Activated CD4-positive, alpha-beta T cell treated with anti-CD3 and anti-CD28 coated beads, Interleukin-2, amount 50 U/mL, for 4 hours (primary cell): Measurements from ENCODE around the gene SAA1.
"Not testable (repeated sequence)": the region's sequence is repeated elsewhere in the genome, so short reads cannot be mapped to it uniquely, and the experiment has no call there.

Source experiments
- DNase-seq, 2 experiments: peaks; one replicate each; pipeline ENCODE4 v3.0.0-alpha.2; 2020

The SAA1 gene

DNA sequence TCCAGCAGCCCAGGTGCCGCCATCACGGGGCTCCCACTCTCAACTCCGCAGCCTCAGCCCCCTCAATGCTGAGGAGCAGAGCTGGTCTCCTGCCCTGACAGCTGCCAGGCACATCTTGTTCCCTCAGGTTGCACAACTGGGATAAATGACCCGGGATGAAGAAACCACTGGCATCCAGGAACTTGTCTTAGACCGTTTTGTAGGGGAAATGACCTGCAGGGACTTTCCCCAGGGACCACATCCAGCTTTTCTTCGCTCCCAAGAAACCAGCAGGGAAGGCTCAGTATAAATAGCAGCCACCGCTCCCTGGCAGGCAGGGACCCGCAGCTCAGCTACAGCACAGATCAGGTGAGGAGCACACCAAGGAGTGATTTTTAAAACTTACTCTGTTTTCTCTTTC, at the start of gene SAA1:
TSS of gene SAA1 (plus strand) at position 316 of the 400 bp plus-strand sequence. CDS start 624 bp downstream, outside the sequence.
- no peak for DNase-seq

DNA sequence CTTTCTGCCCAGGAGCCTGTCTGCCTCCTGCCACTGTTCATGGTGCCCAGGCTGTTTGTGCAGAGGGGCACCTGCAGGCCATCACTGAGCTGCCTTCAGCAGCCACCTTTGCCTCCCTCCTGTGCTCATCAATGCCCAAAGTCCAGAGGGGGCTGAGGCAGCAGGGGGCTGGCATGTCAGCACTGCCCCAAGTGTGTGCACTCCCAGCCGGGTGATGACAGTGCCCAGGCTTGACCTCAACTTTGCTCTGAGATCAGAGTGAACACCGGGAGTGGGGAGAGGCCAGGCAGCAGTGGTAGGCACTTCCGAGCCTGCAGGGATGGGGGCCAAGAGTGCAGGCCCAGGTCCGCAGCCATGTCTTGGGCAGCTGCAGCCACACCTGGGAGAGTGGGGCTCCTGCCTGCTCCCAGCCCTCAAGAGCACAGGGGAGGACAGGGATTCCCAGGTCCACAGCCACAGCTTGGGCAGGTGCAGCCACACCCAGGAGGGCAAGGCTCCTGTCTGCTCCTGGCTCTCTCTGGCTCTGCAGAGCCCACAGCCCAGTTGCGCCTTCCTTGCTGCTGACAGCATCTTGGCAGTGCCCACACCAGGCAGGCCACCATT, 44.7 kb upstream of the SAA1 start:
- DNase-seq: no peak

DNA sequence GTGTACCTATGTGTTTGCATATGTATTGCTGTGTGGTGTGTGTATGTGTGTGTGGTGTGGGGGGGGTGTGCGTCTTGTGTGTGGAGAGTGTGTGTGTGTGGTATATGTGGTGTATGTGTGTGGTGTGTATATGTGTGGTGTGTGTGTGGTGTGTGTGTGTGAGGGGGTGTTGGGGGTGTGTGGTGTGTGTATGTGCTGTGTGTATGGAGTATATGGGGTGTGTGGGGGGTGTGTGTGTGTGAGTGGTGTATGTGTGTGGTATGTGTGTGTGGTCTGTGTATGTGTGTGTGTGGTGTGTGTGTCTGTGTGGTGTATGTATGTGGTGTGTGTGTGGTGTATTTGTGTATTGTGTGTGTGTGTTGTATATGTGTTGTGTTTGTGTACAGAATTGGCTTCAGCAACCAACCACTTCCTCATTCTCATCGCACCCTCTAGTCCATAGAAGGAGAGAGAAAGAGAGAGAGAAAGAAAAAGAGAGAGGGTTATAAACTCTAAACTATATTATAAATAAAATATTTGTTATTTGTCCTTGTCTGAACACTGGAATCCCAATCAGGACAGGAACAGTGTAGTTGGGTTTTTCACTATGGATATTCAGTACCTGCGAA, 43.1 kb upstream of the SAA1 start:
- no peak for DNase-seq

DNA sequence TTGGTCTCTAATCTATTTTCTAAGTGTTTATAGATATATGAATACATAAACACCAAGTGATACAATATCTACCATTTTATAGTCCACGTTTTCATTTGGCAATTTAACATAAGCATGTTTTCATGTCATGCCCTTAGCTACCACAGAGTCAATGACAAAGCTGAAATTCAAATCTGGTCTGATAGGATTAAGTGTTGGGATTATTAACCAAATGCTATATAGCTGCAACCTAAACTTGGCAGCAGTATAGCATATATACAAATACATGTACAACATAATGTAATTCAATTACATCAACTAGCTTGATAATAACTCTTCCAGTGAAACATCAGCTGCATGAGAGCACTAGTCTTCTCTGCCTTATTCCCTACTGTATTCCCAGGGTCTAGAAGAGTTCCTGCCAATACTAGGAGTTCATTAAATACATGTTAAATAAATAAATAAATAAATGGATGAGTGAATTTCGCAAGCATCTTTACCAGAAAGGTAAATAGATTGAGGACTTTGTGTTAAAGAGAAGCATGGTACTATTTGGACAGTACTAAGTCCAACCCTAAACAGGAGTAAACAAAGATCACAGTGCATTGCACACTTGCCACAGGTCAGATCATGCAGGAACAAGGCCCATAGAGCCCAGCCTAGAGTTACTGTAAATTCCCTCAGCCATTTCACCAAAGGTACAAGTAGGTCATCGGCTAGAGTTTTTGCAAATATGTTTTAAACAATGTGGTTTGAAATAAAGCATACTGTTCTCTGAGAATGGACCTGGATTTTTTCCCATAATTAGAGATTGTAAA, 42.3 kb upstream of the SAA1 start:
- no peak for DNase-seq

DNA sequence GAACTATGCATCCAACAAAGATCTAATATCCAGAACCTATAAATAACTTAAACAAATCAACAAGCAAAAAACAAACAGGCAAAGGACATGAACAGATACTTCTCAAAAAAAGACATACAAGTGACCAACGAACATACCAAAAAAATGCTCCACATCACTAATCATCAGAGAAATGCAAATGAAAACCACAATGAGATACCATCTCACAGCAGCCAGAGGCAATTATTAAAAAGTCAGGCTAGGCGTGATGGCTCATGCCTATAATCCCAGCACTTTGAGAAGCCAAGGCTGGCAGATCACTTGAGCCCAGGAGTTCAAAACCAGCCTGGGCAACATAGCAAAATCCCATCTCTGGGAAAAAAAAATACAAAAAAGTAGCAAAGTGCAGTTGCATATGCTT, 40.2 kb upstream of the SAA1 start:
- DNase-seq: no peak

DNA sequence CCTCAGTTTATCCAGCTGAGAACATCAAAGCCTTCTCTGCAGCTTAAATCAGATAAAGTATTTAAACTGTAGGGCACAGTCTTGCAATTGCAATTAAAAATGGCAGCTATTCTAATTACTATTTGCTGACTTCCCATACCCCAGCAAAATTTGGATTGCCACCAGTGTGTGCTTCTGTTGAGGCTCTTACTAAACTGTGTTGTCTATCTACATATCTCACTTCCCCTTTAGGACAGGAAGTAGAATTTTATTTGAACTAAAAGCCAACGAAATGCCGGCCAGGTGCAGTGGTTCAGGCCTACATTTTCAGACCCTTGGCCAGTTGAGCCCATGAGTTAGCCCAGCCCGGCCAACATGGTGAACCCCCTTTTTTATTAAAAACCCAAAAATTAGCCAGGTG, 36.6 kb upstream of the SAA1 start:
- DNase-seq: no peak

DNA sequence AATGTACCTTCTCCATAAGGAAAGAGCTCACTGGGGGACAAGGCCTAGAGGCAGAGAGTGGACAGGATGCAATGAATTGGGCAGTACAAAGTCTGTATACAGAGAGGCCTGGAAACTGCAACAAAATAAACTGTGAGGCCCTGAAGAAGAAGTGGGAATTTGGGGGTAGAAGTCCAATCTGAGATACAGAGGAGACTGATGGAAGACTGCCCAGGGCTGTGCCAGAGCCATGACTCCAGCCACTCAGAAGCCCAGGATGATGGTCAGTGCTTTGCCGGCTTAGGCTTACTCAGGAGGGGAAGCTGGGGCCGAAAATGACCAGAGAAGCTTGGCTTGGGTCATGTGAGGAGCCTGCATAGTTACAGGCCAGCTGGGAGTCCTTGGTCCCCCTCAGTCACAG, 35.2 kb upstream of the SAA1 start:
- no peak for DNase-seq

DNA sequence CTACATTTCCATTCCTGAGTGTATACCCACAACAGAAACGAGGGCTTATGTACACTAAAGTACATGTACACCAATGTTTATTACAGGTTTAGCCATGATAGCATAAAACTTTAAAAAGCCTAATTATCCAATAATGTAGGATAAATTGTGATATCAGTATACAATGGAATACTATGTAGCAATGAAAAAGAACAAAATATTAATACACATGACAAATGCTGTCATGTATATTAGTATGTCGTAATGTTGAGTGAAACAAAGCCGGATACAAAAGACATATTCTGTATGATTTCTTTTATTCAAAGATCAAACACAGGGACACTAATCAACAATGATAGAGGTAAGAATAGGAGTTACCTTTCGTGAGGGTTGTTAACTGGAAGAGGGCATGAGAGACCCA, 32.2 kb upstream of the SAA1 start:
- no peak for DNase-seq

DNA sequence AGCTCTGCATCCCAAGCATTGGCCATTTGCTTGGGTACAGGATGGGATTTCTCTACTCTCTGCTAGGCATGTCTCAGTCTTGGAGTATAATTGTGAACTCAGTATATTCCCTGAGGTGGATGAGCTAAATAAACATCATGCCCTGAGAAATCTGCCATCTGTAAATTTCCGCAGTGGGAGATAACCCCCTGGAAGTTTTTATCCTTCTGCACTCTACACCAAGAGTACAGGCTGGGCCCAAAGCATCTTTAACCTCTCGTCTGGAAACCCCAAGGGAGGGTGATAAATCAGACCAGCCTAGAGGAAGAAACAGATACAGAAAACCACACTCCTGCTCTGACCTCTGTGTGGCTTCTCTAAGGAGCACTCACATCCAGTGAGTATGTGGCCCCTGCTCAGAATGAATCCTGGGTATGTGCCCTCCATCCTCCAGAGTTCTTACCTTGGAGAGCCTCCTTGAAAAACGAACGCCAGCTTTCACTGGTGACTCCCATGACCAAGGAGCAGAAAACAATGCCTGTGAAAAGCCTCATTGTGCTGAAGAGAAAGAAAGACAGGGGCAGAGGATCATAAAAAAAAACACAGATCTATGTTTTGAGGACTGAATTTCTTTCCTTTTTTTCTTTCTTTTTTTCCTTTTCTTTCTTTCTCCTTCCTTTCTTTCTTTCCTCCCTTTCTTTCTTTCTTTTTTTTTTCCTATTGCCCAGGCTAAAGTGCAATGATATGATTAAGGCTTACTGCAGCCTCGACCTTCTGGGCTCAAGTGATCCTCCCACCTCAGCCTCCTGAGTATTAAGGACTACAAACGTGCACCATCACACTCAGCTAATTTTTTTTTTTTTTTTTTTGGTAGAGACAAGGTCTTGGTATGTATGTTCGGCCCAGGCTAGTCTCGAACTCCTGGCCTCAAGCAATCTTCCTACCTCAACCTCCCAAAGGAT, 30.4 kb upstream of the SAA1 start:
- no peak for DNase-seq

DNA sequence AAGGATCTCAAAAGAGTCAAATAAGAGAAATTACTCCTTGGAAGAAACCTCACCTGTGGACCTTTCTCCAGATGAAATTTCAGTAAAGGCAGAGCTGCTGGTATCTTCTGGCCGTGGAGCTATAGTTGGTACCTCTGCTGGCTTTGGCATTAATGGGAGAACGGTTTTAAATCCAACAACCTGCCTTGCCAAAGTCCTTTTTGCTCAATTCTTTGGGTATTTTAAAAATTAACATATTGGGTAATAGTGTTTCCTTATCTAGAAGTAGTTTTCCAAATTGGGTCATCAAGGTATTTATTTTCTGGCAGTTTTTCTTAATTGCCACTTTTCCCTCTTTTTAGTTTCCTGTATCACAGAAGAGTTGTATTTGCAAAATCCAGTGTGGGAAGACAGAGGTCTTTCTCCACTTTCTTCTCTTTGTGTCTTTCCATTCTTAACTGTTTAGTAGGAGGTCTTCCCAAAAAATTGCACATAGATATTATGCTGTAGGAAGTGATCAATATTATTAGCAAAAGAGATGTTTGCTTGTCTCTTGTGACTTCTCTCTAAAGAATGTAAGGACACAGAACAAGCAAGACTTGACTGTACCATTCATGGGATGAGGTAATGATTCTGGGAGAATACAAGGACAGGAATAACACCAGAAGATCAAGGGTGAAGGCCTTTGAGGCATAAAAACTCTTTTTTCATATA, 29.3 kb upstream of the SAA1 start, which contains the start of gene SAA4:
TSS of gene SAA4 (minus strand) at position 139 of the 693 bp plus-strand sequence. CDS start 876 bp downstream, outside the sequence.
- no peak for DNase-seq

DNA sequence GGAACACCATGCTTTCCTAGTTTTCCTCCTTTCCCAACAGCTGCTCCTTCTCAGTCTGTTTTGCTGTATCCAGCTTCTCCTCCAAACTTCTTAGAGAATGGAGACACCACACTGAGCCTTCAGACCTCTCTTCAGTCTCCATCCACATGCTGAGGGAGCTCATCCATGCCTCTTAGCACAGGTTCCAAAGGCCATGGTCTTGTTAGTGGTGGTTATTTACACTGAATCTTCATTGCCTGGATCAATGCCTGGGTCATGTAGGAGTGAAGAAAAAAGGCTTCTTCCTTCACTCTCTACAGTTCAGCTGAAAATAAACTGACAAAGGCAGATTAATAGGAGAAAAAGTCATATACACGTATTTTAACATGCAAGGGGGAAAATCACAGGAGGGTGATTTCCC, 26.4 kb upstream of the SAA1 start:
- DNase-seq: no peak

DNA sequence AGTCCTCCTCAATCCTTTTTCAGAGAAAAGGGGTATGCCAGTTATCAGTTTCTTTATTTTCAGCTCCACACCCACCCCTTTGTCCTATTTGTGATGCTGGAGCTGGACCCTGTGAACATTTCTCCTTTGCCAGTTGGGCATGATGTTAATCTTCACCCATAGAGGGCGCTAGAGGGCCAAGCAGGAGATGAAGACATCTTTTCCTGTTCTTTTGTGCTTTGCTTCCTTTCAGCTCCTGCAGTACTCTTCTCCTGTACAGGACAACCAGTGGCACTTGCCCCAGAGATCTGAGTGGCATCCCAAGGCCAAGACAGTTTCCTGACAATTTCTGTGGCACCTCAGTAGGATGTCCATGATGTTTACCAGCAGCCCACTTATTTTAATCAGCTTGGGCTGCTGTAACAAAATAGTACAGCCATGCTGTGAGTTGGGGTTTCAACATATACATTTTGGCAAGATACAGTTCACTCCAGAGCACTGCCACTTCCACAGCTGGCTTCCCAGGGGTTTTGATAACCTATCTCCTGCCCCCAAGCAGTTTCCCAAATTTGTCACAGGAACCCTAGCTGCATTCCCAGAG, 22.2 kb upstream of the SAA1 start:
- peak; percentile 40 to 47 for DNase-seq

DNA sequence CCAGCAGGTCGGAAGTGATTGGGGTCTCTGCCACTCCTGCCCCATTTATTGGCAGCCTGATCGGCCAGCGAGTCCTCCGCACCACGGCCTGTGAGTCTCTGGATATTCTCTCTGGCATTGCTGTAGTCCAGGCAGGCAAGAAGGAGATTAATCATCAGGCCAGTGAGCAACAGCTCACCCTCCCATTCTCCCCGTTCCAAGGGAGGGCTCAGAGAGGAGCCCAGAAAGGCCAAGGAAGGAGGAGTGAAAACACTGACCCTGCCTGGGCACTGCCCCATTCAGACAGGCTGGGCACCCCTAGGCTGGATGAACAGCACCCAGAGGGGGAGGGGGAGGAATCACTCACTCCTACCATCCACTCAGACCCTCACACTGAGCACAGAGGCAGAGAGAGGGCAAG, 20.7 kb upstream of the SAA1 start:
- DNase-seq: no peak

DNA sequence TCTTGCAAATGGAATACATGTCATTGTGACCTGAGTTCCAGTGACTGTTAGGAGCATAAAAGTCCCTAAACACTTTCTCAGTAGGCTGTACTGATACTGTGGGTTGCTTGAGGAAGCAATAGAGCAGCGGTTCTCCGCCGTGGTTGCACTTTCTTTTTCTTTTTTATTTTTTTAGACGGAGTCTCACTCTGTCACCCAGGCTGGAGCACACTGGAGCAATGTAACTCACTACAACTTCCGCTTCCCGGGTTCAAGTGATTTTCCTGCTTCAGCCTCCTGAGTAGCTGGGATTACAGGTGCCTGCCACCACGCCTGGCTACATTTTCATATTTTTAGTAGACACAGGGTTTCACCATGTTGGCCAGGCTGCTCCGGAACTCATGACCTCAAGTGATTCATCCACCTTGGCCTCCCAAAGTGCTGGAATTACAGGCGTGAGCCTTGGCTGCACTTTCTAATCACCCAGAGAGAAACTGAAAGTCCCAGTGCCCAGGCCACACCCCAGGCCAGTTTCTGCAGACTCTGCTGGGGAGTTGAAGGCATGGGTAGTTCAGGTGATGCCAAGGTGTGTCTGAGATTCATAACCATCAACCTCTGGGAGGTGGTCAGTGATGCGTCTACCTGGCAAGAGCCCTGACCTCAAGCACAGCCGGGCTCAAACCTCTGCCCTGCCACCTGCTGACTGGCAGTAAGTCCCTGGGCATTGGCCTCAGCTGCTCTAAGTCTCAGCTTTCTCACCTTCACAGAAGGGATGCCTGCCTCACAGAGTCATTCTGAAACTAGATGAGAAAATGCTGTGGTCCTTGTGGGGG, 19.5 kb upstream of the SAA1 start:
- not testable (repeated sequence) for DNase-seq

DNA sequence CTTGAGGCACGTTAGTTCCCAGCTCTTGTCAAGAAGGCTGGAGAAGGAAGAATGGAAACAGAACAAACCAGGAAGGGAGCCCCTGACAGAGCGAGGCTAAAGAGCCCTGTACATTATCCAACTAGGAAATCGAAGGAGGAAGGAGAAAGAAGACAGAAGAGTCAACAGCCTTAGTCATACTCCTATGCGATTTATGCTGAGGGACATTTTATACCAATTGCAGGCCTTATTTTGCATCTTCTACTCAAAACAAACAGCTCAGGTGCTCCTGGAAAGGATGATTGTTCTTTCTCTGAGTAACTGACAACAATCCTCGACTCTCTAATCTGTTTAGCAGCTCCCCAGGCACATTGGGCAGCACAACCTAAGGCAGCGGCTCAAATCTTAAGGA, 18.9 kb upstream of the SAA1 start:
- not testable (repeated sequence) for DNase-seq

DNA sequence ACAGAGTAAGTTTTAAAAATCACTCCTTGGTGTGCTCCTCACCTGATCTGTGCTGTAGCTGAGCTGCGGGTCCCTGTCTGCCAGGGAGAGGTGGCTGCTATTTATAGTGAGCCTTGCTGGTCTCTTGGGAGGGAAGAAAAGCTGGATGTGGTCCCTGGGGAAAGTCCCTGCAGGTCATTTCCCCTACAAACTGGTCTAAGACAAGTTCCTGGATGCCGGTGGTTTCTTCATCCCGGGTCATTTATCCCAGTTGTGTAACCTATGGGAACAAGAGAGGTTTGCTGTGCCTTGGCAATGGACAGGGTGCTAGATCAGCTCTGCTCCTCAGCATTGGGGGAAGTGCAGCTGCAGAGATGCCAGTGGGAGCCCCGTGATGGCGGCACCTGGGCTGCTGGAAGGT, 17.5 kb upstream of the SAA1 start, which contains the start of gene SAA2:
TSS of gene SAA2 (minus strand) at position 108 of the 400 bp plus-strand sequence. CDS start 657 bp downstream, outside the sequence.
- DNase-seq: no peak

DNA sequence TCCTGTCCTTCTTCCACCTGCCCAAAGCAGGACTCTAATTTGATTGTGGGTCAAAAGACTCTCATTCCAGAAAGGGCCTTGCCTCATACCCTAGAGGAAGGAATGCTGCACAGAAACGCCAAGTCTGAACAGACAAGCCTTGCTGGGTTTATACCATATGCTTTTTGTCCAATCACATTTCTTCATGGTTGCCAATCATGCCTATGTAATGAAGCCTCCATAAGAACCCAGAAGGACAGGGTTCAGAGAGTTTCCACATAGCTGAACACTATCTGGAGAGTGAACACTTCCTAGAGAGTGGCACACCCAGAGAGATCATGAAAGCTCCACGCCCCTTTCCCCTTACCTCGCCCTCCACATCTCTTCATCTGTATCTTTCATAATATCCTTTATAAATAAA, 12.8 kb upstream of the SAA1 start:
- no peak for DNase-seq

DNA sequence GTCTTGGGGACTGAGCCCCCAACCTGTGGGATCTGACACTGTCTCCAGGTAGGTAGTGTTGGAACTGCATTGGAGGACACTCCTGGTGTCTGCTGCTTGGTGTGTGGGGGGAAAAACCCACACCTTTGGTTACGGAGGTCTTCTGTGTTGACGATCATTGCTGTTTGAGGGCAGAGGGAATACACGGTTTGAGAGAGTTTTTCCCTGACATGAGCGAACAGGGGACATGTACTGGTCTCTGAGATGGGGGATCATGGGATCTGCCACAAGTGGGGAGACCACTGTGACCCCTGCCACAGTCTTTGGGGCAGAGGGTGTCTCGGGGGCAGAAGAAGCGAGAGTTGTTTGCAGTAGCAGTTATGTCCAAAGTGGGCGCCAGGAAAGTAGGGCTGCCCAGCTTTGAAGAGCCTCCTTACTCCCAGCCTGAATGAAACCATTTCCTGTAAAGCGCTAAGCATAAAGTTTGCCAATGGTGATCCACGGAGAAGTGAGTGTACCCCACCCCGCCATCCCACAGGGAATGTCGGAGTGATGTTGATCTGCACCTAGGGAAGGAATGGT, 12.2 kb upstream of the SAA1 start:
- no peak for DNase-seq

DNA sequence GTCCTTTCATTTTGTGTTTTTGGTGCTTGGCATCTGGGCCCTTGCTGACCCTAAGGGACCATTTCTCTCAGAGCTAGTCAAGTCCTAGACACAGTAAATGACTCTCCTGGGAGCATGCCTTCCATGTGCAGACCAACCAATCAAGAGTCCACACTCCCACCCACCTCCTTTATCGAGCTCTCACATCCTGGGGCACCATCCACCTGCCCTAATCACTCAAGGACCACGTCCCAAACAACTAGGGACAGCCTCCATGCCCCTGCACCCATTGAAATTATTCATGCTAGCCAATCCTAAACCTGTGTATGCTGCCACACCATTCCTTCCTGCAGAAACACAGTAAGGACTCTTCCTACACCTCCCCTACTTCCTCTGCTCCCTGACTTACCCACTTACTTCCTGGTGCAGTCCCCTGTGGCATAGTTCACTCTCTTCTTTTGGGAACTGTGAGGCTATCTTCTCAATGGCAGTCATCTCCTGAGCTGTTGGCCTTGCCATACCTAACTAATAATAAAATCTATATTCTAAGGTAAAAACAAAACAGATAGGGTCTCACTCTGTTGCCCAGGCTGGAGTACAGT, 11.2 kb upstream of the SAA1 start:
- DNase-seq: no peak

DNA sequence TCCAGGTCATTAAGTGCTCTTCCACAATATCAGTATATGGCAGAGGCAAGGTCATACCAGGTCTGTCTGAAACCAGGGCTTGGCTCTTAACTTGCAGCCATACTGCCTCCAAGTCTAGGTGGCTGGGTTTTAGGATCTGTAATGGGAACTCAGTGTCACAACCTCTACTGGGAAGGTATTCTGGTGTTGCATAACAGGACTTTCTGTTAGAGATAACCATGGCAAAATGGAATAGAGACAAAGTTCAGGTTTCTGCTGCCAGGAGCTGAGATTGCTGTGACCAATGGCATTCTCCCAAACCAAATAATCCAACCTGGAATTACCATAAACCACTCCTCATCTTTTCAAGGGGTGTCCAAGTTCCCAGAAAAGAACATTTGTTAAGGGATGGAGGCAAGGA, 6.8 kb upstream of the SAA1 start:
- no peak for DNase-seq
